Upper lobe of left lung (tissue), 4 donors: ENCODE measurements around the gene MRM1.

Experiments
- CTCF ChIP-seq, 6 experiments: fragments of 450-650 bp in 4 of 6; fragments of 200-600 bp in 2 of 6; sonication (generic) in 2 of 6; IDR thresholded peaks; one replicate each; pipeline ENCODE4 v1.5.1; 2016 to 2019; ENCODE audit warnings: antibody characterized with exemption in 6 of 6
- POLR2AphosphoS5 ChIP-seq, 2 donors: sonication (generic); formaldehyde crosslinking; IDR thresholded peaks; one replicate each; pipeline ENCODE4 v1.5.1; 2017; ENCODE audit warnings: antibody characterized with exemption in 2 of 2

DNA sequence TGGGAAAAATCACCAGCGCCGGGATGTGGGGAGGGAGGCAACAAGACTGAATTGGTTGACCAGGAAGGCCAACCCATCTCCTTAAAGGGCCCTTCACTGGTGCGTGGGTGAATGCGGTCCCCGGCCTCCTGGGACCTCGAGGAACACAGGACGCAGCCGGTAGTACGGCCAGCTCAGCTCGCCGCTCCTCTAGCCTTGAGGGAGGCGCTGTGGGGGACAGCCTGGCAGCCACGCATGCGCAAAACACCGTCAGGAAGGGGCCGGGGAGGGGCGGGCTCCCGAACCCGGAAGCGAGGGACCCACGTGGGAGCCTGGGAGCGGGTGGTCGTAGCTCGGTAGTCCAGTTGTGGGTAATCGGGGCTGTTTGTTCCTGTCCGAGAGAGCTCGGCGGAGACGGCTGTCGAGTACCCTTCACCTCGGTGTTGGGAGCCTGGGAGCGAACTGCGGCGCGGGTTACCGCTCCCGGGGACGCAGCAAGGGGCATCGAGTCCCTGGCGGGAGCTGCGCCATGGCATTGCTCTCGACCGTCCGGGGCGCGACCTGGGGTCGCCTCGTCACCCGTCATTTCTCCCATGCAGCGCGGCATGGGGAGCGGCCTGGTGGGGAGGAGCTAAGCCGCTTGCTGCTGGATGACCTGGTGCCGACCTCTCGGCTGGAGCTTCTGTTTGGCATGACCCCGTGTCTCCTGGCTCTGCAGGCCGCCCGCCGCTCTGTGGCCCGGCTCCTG is at the start of gene MRM1:
- TF ChIP-seq CTCF (IDR thresholded peaks at IDR 0.05) (peak in 4 of 6 experiments; percentile 7 to 46 (median 32)), POLR2AphosphoS5 (IDR thresholded peaks at IDR 0.05) (peak; percentile 63 to 85)
